GM13977 (cell line): ENCODE measurements around the gene TMEM198.

Experiments used
- DNase-seq: peaks from one replicate; pipeline ENCODE4 v3.0.0; 2012; ENCODE audit warnings: low spot score
- CTCF ChIP-seq: IDR thresholded peaks from 2 replicates; pipeline ENCODE4 v1.5.1; 2012; ENCODE audit warnings: mild to moderate bottlenecking, control low read depth; ENCODE audit not compliant: insufficient read depth; ENCODE audit errors: extremely low read depth, missing control alignments
- in situ Hi-C: fragments of 300-500 bp; cut with MboI; formaldehyde crosslinking; loops from one replicate; pipeline ENCODE4 v1.12.0; 2022; ENCODE audit warnings: low sequenced_read_pairs, low pct_unique_long_range_greater_than_20kb, mixed read lengths, inconsistent platforms; ENCODE audit not compliant: unreplicated experiment

TMEM198 gene

GRCh38 chr2:219538956-219539788, 4.7 kb upstream of the TMEM198 start:
- TF ChIP-seq CTCF = no peak
- DNase-seq = no peak
- in situ Hi-C loops = loop anchor here (10.0 kb wide), 1 partner anchor 134 kb away; no protein-coding TSS in a partner anchor

- DNase-seq = no peak
- in situ Hi-C loops = loop anchor here (10.0 kb wide), 1 partner anchor 135 kb away; no protein-coding TSS in a partner anchor
- no peak for TF ChIP-seq CTCF
Observed at GRCh38 chr2:219539926-219540678, 3.7 kb upstream of the TMEM198 start.

- DNase-seq = no peak
- peak; percentile 10 for TF ChIP-seq CTCF
- in situ Hi-C loops = no loop called here
Observed at GRCh38 chr2:219540784-219541504, 2.9 kb upstream of the TMEM198 start.

- in situ Hi-C loops = no loop called here
- peak; percentile 89 for TF ChIP-seq CTCF
- peak; percentile 94 for DNase-seq
Observed at GRCh38 chr2:219541611-219542180, 2.1 kb upstream of the TMEM198 start.

- in situ Hi-C loops = no loop called here
- peak; percentile 6 for TF ChIP-seq CTCF
- no peak for DNase-seq
Observed at GRCh38 chr2:219542931-219543595, 765 bp upstream of the TMEM198 start.
